GM18505 (cell line): ENCODE data around the gene HSD11B1.
"Not testable (repeated sequence)": the region's sequence is repeated elsewhere in the genome, so short reads cannot be mapped to it uniquely, and the experiment has no call there.

Experiments
- ATAC-seq: cut with Tn5 transposase; IDR thresholded peaks from one replicate; pipeline ENCODE4 v1.9.1; 2021; ENCODE audit not compliant: unreplicated experiment
- POLR2A ChIP-seq: IDR thresholded peaks from 4 replicates; pipeline ENCODE4 v1.6.1; 2011; ENCODE audit warnings: borderline replicate concordance; ENCODE audit not compliant: insufficient read depth, insufficient read length; ENCODE audit errors: extremely low read depth

HSD11B1 gene

DNA sequence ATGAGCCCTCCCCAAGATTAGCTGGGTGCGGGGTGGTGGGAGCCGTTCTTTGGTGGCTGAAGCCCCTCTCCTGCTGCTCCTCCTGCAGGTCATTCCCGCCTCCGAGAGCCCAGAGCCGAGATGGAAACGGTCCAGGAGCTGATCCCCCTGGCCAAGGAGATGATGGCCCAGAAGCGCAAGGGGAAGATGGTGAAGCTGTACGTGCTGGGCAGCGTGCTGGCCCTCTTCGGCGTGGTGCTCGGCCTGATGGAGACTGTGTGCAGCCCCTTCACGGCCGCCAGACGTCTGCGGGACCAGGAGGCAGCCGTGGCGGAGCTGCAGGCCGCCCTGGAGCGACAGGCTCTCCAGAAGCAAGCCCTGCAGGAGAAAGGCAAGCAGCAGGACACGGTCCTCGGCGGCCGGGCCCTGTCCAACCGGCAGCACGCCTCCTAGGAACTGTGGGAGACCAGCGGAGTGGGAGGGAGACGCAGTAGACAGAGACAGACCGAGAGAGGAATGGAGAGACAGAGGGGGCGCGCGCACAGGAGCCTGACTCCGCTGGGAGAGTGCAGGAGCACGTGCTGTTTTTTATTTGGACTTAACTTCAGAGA, 29.0 kb upstream of the HSD11B1 start:
- TF ChIP-seq POLR2A: no peak
- no peak for ATAC-seq

DNA sequence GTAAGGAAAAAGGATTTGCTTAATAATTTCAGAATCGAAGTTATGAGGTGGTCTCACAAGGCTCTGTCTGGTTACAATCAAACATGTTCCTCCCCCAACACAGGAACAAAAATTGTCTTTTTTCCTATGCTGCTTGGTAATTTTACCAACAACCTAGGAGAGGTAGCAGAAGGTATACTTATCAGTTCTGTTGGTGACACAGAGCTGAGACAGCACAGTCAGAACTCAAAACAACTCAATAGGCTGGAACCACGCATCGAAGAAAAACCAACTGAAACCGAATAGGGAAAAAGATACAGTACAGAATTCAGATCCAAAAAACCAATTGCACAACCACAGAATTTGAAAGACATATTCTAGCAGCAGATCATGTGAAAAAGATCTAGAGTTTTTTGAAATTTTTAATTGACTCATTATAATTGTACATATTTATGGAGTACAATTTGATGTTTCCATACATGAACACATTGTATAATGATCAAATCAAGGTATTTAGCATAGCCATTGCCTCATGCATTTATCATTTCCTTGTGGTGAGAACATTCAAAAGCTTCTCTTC, 25.6 kb upstream of the HSD11B1 start:
- ATAC-seq: no peak
- TF ChIP-seq POLR2A: no peak

DNA sequence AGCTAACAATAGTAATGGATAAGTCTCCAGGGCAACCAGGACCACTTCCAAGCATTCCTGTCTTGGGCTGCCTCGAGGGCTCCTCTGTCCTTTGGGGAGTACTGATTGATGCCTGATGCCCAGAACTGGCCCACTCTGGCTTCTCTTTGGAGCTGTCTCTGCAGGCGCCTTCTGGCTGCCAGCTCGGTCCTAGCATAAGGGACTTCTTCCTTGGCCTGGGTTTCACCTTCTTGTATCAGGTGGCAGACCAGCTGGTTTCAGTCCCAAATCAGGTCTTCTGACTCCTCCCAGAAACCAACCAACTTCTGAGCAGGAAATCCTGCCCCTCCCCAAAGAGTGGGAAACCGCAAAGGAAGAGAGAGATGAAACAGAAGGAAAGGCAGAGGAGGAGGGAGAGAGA, 18.8 kb upstream of the HSD11B1 start:
- TF ChIP-seq POLR2A: no peak
- ATAC-seq: no peak

DNA sequence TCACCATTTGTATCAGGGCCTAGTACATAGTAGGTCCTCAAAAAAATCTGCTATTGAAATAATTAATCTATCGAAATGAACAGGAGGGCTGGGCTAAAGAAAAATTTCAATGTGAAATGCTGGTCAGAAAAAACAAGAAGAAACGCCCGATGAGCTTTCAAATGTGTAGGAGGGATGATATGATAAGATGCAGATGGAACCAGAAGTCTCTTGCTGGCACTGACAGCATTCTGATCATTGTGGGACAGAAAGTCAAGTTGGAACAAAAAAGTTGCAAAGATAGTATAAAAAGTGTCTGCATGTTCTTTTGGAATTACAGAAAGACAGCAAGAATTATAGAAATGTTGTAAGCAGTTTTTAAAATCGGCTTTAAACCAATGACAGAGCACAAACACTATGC, 18.3 kb upstream of the HSD11B1 start:
- no peak for TF ChIP-seq POLR2A
- no peak for ATAC-seq

DNA sequence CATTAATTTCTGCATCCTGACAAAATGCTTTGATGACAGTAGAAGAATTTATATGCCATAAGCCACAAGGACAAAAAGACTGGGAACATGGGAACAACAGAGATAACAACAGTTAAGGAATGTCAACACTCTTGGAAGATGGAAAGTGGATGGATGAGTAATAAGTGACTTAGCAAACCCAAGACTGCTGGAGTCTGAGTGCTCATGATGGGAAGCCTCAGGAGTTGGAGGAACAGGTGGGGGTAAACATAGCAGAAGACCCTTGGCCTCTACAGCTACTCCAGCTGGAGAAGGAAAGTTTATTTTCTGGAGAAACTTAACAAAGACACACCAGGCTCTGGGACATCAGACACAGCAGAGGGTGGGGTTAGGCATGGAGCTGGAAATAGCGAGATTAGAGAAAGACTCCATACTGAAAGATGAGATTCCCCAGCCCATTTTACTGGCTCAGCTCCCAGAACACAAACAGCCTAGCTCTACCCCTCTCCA, 15.9 kb upstream of the HSD11B1 start:
- no peak for TF ChIP-seq POLR2A
- ATAC-seq: no peak

DNA sequence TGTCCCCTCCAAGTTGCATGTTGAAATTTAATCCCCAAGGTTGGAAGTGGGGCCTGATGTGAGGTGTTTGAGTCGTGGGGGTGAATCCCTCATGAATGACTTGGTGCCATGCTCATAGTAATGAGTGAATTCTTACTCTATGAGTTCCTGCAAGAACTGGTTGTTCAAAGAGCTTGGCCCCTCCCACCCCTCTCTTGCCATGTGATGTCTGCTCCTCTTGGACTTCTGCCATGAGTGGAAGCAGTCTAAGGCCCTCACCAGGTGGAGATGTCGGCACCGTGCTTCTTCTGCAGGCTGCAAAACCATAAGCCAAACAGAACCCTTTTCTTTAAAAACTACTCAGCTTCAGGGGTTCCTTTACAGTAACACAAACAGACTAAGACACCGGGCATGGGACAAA, 15.2 kb upstream of the HSD11B1 start:
- no peak for ATAC-seq
- TF ChIP-seq POLR2A: no peak

DNA sequence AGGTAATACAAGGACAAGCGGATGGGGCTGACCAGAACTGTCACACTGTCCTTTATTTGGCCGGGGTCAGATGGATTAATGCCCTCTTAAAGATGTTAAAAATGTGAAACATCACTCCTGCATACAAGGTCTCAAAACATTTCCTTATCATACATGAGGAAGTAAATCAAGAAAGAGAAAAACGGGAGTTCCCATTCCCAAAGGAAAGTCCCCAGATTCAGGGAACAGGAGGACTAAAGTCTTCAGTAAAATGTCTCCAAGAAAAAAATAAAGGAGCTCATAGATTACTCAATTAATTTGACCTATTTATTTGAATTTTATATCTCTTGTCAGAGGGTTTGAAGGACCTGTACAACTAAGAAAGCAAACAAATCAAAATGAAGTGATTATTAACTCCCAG, 13.4 kb upstream of the HSD11B1 start:
- ATAC-seq: no peak
- TF ChIP-seq POLR2A: no peak

DNA sequence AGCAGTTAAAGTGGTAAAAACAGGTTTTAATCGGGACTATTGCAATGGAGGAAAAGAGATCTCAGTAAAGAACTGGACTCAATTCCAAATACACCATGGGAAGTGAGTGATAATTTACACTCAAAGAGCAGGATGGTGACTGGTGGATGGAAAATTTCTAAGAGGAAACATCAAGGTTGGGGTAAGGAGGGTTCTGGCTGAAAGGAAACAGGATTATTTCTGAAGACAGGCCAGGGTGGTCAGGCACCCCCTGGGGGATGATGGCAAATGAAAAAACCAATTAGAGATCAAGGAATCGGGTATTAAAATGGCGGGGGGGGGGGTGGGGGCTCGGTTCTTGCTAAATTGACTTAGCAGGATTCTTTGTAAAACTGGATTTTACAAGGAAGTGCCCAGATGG, 12.3 kb upstream of the HSD11B1 start:
- ATAC-seq: no peak
- no peak for TF ChIP-seq POLR2A

DNA sequence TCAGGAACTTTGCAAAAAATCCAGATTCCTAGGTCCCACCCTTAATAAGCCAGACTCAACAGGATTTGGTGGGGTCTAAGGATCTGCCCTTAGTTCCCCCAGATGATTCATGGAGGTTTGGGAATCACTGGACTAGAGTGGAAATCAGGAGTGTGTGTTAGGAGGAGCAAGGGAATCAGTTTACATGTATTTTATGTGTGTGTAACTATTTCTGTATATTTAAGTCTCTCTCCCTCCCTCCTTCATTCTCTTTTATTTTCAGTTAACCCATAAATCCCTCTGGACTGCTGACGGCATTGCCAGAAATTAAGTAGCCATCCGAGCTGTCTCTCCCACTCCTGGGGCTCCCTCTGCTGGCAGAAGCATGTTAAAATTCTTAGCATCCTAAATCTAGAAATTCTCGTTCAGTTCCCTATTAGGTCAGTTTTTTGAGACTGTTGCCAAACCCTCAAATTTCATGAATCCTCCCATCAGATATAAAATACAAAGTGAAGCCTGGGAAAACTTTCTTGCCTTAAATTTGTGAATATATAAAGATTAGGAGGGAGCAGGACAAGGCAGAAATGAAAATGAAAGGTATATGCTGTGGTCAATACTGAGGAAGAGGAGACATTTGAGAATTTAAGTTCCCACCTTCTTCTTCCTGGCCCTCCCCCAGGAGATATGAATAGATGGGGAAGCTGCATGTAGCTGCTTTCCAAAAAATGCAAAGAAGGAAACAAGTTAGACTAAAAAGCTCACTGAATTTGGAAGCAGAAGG, 11.7 kb upstream of the HSD11B1 start:
- TF ChIP-seq POLR2A: no peak
- no peak for ATAC-seq

DNA sequence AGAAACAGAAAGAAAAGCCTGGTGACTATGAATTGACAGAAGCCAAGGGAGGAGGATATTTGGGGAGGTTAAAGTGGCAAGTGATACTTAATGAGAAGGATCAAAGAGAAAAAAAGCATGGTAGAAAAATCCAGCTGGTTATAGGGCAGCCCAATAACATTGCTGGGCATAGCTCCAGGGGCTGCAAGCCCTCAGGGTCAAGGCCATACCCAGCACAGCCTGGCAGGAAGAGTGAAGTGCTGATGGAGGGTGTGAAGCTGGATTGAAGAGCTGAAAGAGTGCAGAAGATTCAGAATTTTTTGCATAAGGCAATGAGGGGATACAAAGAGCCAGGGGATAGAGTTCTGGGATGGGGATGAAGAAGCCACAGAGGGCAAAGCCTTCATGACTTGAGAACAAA, 8.0 kb upstream of the HSD11B1 start:
- ATAC-seq: no peak
- TF ChIP-seq POLR2A: no peak

DNA sequence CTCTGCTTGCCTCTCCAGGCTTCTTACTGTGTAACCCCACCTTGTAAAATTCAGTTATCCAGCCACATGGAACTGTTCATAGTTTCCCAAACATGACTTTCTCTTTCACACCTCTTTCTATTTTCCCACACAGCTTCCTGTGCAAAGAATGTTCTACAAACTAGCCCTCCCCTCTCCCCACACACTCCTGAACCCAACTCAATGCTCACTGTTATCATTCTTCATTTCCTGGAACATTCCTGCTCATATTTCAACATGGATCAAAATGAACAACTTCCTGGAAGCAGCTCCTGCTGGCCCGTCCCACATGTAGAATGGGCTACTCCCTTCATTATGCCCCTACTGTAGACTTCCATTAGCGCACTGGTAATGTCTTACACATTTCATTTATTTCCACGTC, 7.5 kb upstream of the HSD11B1 start:
- no peak for TF ChIP-seq POLR2A
- no peak for ATAC-seq

DNA sequence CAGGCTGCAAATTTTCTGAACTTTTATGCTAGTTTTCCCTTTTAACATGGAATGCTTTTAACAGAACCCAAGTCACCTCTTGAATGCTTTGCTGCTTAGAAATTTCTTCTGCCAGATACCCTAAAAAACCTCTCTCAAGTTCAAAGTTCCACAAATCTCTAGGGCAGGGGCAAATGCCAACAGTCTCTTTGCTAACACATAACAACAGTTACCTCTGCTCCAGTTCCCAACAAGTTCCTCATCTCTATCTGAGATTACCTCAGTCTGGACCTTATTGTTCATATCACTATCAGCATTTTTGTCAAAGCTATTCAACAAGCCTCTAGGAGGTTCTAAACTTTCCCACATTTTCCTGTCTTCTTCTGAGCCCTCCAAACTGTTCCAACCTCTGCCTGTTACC, 4.0 kb upstream of the HSD11B1 start:
- not testable (repeated sequence) for ATAC-seq

DNA sequence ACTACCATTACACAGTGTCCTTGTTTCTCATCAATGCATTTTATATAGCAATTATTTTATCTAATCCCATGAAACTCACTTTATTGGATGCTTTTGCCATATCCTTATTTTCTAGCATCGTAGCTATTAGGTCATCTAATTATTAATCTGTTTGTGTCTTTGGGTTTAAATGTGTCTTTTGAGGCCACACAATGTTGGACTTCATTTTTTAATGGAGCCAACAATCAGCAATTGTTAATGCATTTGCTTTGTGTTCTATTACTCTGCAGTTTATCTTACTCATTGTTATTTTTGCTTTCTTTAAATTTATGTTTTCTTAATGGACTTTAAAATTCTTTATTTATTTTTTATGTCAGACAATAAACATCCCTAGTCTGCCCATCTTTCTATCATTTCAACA, 1.8 kb upstream of the HSD11B1 start:
- no peak for ATAC-seq

DNA sequence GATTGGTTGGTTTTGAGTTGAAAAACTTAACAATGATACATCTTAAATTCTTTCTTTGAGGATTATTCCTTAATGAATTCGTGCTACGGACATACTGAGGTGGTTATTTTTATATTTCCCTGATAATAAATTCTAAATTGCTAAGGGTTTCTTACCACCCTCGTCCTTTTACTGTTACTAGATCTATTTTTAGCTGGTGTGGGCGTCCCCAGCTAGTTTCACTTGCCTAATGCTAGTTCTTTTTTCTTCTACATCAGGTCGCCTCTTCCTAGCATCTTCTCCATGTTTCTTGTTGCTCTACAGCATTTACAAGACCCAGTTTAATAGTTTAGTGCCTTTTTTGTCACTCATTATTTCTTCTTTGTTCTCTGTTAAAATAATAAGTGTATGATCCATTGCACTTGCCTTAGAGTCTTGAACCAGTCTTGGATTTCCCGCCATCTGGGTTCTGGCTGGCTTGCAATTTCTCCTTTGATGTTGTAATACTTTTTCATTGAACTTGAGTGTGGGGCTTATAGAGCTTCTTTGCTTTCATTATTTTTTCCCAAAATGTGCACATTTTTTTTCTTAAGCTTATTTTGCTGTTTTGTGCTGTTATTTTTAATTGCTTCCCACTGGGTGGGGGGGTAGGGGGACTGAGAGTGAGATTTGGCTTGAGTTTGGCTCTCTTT, 677 bp upstream of the HSD11B1 start:
- TF ChIP-seq POLR2A: no peak
- no peak for ATAC-seq

More for the DNA sequence above, 1.8 kb upstream of the HSD11B1 start:
- TF ChIP-seq POLR2A: no peak
